ENCODE data around the gene MOB3A. TPM values are rescaled to one million over a fixed set of nuclear protein-coding genes. Genes with fewer than 3 reads are reported as not detected.

MOB3A gene
- total RNA-seq, 1 donor from 2014 or later: 6.0 TPM

DNA sequence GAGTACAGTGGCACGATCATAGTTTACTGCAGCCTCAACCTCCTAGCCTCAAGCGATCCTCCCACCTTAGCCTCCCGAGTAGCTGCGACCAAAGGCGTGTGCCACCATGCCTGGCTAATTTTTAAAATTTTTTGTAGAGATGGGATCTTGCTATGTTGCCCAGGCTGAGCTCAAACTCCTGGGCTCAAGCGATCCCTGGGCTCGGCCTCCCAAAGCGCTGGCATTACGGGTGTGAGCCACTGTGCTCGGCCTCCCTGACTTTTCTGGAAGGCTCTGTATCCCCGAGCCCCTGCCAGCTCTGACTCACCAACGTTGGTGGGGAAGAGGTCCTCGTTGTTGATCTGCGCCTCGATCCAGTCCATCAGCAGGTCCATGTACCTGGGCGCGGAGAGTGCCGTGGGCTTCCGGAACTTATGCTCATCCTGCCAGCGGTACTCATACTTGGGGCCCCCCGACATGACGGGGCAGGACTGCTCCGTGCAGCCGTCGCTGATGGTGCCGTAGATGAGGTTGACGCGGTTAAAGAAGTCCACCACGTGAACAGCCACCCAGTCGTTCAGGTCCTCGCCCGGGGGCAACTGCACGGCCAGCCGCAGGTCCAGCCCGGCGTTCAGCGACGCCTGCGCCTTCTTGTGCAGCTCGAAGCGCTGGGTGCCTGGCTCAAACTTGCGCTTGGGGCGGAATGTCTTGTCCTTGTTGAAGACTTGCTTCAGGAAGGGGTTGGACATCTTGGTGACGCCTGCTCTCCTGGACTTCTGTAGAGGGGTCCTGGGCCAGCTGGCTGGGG, 18.1 kb downstream of the MOB3A start:
- H3K4me3 Mint-ChIP-seq: no peak overlapping the region
- H3K4me1 Mint-ChIP-seq: no peaks in the 10 kb centered on the region
- no peaks in the 10 kb centered on the region for H3K9me3 Mint-ChIP-seq
- Histone ChIP-seq H3K27ac (no peak overlapping the region), H3K9me3 (ENCODE audit: low read depth) (no peaks in the 10 kb centered on the region), H3K9ac (no peak overlapping the region), H4K20me1 (ENCODE audit: low read depth) (no peaks in the 10 kb centered on the region), H3K79me2 (ENCODE audit: low read depth) (no peaks in the 10 kb centered on the region), H2AFZ (replicated peaks) (no peak overlapping the region), H3K4me2 (no peak overlapping the region), H3K36me3 (no peaks in the 10 kb centered on the region), H3F3A (ENCODE audit: low read depth) (no peaks in the 10 kb centered on the region), H3K27me3 (no peaks in the 10 kb centered on the region), H3K4me1 (no peaks in the 10 kb centered on the region), H3K4me3 (no peak overlapping the region)
- TF ChIP-seq, protein P1, sequence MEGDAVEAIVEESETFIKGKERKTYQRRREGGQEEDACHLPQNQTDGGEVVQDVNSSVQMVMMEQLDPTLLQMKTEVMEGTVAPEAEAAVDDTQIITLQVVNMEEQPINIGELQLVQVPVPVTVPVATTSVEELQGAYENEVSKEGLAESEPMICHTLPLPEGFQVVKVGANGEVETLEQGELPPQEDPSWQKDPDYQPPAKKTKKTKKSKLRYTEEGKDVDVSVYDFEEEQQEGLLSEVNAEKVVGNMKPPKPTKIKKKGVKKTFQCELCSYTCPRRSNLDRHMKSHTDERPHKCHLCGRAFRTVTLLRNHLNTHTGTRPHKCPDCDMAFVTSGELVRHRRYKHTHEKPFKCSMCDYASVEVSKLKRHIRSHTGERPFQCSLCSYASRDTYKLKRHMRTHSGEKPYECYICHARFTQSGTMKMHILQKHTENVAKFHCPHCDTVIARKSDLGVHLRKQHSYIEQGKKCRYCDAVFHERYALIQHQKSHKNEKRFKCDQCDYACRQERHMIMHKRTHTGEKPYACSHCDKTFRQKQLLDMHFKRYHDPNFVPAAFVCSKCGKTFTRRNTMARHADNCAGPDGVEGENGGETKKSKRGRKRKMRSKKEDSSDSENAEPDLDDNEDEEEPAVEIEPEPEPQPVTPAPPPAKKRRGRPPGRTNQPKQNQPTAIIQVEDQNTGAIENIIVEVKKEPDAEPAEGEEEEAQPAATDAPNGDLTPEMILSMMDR (IDR thresholded peaks at IDR 0.05): no peak
- TF ChIP-seq EZH2phosphoT487 (IDR thresholded peaks at IDR 0.05) (no peak), EZH2 (IDR thresholded peaks at IDR 0.05) (no peak)
- peaks cover 2% of the 10 kb centered on the region for H3K36me3 Mint-ChIP-seq
- no peak for DNase-seq (ENCODE audit: low spot score)
- H3K27me3 Mint-ChIP-seq (ENCODE audit: insufficient read depth, low read depth): peaks cover 5% of the 10 kb centered on the region
- no peak overlapping the region for H3K27ac Mint-ChIP-seq

DNA sequence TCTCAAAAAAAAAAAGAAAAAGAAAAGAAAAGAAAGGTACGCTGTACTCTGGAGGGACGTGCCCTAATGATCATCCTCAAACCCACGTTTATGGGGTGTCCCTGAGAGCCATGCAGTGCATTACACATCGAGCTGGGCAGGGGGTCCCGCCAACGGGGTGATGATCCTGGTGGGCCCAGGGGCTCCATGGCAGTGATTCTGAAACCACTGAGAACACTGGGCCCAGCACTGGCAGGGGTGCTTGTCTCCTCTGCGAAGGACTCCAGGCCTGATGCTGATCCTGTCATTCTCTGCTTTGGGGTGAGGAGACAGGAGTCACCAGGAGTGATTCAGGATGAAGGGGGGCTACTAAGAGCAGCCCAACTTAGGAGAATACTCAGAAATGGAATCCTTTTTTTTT, 18.7 kb downstream of the MOB3A start:
- H3K27ac Mint-ChIP-seq: no peak overlapping the region
- no peaks in the 10 kb centered on the region for H3K36me3 ChIP-seq

DNA sequence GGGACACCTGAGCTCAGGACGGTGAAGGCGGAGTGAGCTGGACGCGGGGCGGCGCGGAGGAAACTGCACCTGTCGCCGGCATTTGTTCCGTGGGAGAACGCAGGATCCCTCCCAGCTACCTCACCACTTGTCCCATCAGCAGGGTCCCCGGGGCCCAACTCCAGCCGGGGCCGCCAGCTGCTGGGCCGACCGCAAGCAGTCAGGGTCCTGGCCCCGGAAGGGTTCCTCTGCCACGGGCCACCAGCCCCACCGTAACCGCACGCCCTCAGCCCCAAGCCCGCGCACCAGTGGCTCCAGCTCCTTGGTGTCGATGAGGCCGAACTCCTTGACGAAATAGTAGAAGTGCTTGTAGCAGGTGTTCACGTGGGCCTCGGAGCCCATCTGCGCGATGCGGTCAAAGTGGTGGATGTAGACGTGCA, 19.6 kb downstream of the MOB3A start:
- Histone ChIP-seq H3F3A (ENCODE audit: low read depth) (no peaks in the 10 kb centered on the region), H3K4me1 (no peaks in the 10 kb centered on the region), H4K20me1 (ENCODE audit: low read depth) (no peaks in the 10 kb centered on the region), H3K27ac (no peak overlapping the region), H3K9me3 (ENCODE audit: low read depth) (no peaks in the 10 kb centered on the region), H3K4me3 (no peak overlapping the region), H3K36me3 (no peaks in the 10 kb centered on the region), H3K9ac (no peak overlapping the region), H3K4me2 (no peak overlapping the region), H3K79me2 (ENCODE audit: low read depth) (no peaks in the 10 kb centered on the region), H2AFZ (replicated peaks) (no peak overlapping the region), H3K27me3 (no peaks in the 10 kb centered on the region)
- TF ChIP-seq EZH2phosphoT487 (IDR thresholded peaks at IDR 0.05): no peak
- TF ChIP-seq EZH2 (IDR thresholded peaks at IDR 0.05): no peak
- TF ChIP-seq, protein P1 (IDR thresholded peaks at IDR 0.05): no peak
- Mint-ChIP-seq H3K36me3 (peaks cover 8% of the 10 kb centered on the region), H3K9me3 (no peaks in the 10 kb centered on the region), H3K4me1 (no peaks in the 10 kb centered on the region), H3K27ac (no peak overlapping the region), H3K27me3 (ENCODE audit: insufficient read depth, low read depth) (peaks cover 5% of the 10 kb centered on the region), H3K4me3 (no peak overlapping the region)
- no peak for DNase-seq (ENCODE audit: low spot score)

More for the DNA sequence above, 18.7 kb downstream of the MOB3A start:
- H3K36me3 Mint-ChIP-seq: peaks cover 5% of the 10 kb centered on the region
- Histone ChIP-seq H3K9ac (no peak overlapping the region), H3F3A (ENCODE audit: low read depth) (no peaks in the 10 kb centered on the region), H4K20me1 (ENCODE audit: low read depth) (no peaks in the 10 kb centered on the region), H3K4me1 (no peaks in the 10 kb centered on the region), H3K9me3 (ENCODE audit: low read depth) (no peaks in the 10 kb centered on the region), H2AFZ (replicated peaks) (no peak overlapping the region), H3K27ac (no peak overlapping the region), H3K4me3 (no peak overlapping the region), H3K79me2 (ENCODE audit: low read depth) (no peaks in the 10 kb centered on the region), H3K27me3 (no peaks in the 10 kb centered on the region), H3K4me2 (no peak overlapping the region)
- no peaks in the 10 kb centered on the region for H3K9me3 Mint-ChIP-seq
- no peaks in the 10 kb centered on the region for H3K4me1 Mint-ChIP-seq
- DNase-seq (ENCODE audit: low spot score): no peak
- no peak for TF ChIP-seq EZH2 (IDR thresholded peaks at IDR 0.05)
- no peak for TF ChIP-seq EZH2phosphoT487 (IDR thresholded peaks at IDR 0.05)
- TF ChIP-seq, protein P1 (IDR thresholded peaks at IDR 0.05): no peak
- peaks cover 5% of the 10 kb centered on the region for H3K27me3 Mint-ChIP-seq (ENCODE audit: insufficient read depth, low read depth)
- H3K4me3 Mint-ChIP-seq: no peak overlapping the region

Measured in neural progenitor cell (in vitro differentiated cells).